Endometrial microvascular endothelial cells (primary cell): Measurements from ENCODE around the gene FGF7. TPM values are rescaled to one million over a fixed set of nuclear protein-coding genes. Genes with fewer than 3 reads are reported as not detected.
"Not testable (repeated sequence)": the region's sequence is repeated elsewhere in the genome, so short reads cannot be mapped to it uniquely, and the experiment has no call there.

Experiments used
- in situ Hi-C: cut with HindIII; loops from 2 replicates; pipeline ENCODE4 v1.10.0; 2017; ENCODE audit warnings: low sequenced_read_pairs, low pct_unique_long_range_greater_than_20kb; ENCODE audit errors: inconsistent ontology term
- total RNA-seq: library from RNA; depleted of rRNA; stranded (reverse); fragments of >200 nt; gene quantifications from one replicate; pipeline ENCODE4 v1.2.3, GENCODE V29; 2015; ENCODE audit errors: inconsistent ontology term

Gene FGF7
- total RNA-seq, 1 donor from 2014 or later: not detected

DNA sequence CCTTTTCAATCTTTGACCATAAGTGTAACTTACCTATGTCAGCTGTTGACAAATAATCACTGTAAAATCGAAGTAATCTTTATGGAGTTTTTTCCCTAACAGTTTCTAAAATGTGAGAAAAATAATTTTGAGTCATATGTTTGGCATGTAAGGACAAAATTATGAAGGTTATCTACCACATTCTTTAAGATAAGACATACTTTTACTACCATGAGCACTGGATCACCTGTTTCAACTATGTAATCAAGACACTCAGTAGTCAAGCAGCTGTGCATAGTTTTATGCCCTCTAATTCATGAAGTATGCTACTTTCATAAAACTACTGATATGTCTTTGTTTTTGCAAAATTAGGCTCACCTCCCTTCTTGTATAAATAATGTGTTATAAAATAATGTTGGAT lies 12.1 kb downstream of the FGF7 start:
- in situ Hi-C loops: no loop called here

- in situ Hi-C loops: no loop called here
Measured at GRCh38 chr15:49436751-49437150, 13.7 kb downstream of the FGF7 start.

- in situ Hi-C loops: no loop called here
Measured at GRCh38 chr15:49438962-49439631, 16.1 kb downstream of the FGF7 start.

DNA sequence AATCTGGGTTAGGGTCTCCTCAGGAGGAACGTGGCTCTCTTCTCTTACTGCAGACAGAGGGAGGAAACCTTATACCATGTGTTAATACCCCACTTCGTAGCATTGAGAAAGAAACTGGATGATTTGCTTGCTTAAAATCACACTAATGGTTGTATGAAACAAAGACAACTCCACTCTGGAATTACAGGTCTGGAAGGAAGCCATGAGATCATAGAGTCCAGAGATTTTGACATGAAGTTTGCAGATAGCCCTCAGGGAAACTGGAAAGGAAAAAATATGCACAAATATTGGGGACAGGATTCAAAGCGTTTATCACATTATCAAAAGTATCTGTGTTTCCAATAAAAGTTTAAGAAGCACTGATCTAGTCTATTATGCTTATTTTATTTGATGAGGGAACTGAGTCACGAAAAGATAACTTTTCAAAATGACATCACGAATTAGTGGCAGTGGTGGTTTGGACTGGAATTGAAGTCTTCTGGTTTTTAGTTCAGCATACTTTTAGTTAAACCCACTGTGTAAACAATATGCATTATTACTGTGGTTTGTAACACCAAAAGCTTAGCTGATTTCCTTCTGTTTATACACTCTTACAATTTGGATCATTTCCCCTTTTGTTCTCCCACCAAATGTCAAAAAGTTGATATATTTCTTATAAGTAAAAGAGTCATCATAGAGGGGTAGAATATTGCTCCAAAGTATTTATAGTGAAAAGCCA lies 16.8 kb downstream of the FGF7 start:
- in situ Hi-C loops: no loop called here

DNA sequence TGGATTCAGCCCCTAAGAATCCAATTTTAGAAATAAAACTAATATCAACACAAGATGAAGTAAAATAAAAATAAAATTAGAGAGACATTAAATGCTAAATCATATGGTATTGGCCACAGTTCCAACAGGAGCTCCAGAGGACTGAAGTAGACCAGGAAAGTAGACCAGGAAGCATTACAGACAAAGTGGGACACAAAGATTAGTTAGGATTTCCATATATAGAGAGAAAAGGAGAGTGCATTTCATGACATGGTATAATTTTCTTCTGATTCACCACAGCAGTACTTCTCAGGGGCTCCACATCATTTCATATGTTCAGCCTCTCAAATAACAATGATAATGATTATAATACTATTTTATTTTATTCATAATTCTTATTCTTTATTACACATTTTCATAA lies 18.3 kb downstream of the FGF7 start:
- in situ Hi-C loops: no loop called here

- in situ Hi-C loops: no loop called here
Measured at GRCh38 chr15:49441816-49442215, 18.8 kb downstream of the FGF7 start.

DNA sequence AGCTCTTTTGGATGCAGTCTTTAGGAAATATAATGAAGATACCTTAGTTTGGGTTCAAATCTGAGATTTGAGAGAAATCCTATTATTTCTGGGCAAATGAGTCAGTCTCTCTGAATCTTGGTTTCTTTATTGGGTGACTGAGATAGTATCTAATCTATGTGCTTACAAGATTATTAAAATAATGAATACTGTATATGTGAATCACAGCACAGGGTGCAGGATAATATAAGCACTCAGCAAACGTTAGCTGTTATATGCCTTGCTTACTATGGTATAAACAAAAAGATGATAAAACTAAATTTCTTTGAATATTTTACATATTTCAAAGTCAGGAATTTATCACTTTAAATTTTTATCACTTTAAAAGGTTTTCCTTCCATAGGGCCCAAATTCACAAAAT lies 29.6 kb downstream of the FGF7 start:
- in situ Hi-C loops: no loop called here

GRCh38 chr15:49456166-49456565 lies 33.1 kb downstream of the FGF7 start:
- in situ Hi-C loops: no loop called here

GRCh38 chr15:49458145-49458544 lies 35.1 kb downstream of the FGF7 start:
- in situ Hi-C loops: no loop called here

DNA sequence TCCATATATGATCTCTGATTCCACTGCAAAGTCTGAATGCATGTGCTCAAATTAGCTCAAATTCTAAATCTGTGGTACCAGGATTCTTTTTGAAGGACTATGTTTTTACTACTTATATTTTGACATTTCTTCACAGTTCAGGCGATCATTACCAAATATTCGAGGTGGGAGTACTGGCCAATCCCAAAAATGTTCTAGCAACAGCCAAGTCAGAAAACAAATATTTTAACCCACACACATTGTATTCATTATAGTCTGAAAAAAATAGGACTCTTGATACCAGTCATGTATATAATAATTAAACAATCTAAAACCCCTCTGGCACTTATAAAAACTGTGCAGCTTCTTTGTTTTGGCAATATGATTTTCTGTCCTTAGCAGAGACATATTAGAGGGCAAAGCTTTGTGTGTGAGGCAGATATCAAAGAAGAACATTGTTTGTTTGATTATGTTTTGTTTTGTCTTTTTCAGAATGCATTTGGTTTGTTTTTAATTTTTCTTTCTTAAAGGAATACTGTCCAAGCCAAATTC lies 37.4 kb downstream of the FGF7 start:
- in situ Hi-C loops: no loop called here

GRCh38 chr15:49462232-49462844 lies 39.3 kb downstream of the FGF7 start:
- in situ Hi-C loops: no loop called here

GRCh38 chr15:49464522-49464921 lies 41.5 kb downstream of the FGF7 start:
- in situ Hi-C loops: no loop called here

DNA sequence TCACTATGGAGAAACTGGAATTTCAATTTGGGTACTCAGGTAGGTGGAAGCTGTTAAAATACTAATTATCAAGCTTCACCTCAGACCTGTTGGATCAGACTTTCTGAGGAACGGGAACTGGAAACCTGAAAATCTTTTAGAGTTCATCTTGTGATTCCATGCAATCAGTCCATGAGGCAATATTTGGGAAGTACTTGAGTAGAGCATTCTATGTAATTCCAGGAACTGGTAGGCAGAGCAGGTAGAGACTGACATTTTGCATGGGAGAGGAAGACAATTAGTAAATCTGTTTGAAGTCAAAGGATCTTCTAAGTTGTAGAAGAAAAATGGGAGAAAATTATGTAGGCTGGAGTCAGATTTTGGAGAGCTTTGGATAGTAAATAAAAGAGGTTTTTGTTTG lies 43.1 kb downstream of the FGF7 start:
- in situ Hi-C loops: no loop called here

GRCh38 chr15:49467746-49468480 lies 44.9 kb downstream of the FGF7 start:
- in situ Hi-C loops: no loop called here

DNA sequence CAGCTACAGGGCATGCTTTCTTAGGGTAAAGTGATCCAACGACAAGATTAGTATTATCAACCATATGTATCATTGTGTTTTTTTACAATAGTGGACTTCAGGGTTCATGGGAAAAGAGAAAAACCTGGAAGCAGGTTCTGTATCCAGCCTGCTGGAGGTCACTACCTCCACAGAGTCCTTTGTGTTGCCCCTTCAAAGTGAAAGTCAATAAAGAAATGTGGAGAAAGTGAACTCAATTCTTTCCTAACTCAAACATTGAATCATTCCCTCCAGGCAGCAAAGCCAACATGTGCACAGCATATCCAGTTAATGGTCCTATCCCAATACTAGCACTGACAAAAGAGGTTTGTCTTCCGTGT lies 45.4 kb downstream of the FGF7 start:
- in situ Hi-C loops: no loop called here

DNA sequence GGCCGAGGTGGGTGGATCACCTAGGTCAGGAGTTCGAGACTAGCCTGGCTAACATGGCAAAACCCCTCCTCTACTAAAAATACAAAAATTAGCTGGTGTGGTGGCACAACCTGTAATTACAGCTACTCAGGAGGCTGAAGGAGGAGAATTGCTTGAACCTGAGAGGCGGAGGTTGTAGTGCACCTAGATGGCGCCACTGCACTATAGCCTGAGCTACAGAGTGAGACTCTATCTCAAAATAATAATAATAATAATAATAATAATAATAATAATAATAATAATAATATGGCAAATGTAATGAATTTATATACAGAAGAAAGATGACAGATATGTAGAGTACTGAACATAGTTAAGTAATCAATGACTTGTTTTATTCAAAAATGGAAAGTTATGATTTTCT lies 48.2 kb downstream of the FGF7 start:
- in situ Hi-C loops: not testable (repeated sequence)

DNA sequence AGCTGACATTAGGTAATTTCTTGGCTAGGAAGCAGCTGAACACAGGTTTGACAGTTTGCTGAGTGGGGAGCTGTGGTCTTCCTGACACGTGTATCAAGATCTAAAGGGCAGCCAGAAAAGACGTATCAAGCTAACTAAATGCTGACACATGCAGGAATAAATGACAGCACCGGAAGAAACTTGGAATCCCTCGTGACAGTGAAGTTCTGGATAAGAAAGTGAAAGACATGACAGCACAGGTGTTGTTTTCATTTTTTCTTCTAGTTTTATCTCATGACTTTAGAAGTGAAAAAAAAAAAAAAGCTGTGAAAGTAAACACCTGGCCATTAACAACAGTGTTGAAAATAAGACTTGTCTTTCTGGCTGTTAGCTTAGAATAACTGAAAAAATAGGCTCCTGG lies 48.7 kb downstream of the FGF7 start:
- in situ Hi-C loops: no loop called here

- in situ Hi-C loops: no loop called here
Measured at GRCh38 chr15:49472338-49472737, 49.3 kb downstream of the FGF7 start.

DNA sequence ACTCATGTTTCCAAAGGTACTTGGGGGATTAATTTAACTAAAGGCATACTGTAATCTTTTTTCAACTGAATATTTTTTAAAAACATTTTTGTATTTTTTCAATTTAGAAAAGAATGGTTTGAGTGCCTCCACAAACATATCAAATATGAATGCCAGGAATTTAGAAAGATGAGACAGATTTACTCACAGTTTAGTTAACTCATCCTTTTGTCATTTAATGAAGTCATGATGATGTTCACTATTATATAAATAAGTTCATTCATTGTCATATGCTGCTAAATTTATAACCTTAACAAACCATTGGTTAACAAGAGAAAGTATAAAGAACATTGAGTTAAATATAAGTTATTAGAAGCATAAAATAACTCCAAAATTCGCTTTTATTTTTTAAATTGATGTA lies 50.0 kb downstream of the FGF7 start:
- in situ Hi-C loops: no loop called here
